T-helper 17 cell (primary cell): ENCODE data around the gene VWA8. TPM values are rescaled to one million over a fixed set of nuclear protein-coding genes. Genes with fewer than 3 reads are reported as not detected.

Experiments
- ATAC-seq: fragments of 150-1000 bp; cut with Tn5 transposase; 2 replicates; pipeline ENCODE4 v1.10.0; 2021; ENCODE audit warnings: mild to moderate bottlenecking, moderate library complexity
- DNase-seq, 3 donors: peaks; one replicate each; pipeline versions ENCODE4 v3.0.0 to v3.0.0-alpha.2; 2020 to 2021
- H3K9me3 ChIP-seq: one replicate; pipeline ENCODE4 v1.7.0; 2013; ENCODE audit warnings: low read length, mild to moderate bottlenecking; ENCODE audit not compliant: control insufficient read depth, poor library complexity, severe bottlenecking
- H3K27ac Mint-ChIP-seq: one replicate; pipeline ENCODE4 v1.8.0; 2022; ENCODE audit warnings: mild to moderate bottlenecking, moderate library complexity, mixed read lengths
- H3K27me3 Mint-ChIP-seq: one replicate; pipeline ENCODE4 v1.8.0; 2022; ENCODE audit warnings: mixed read lengths
- H3K36me3 Mint-ChIP-seq: one replicate; pipeline ENCODE4 v1.8.0; 2022; ENCODE audit warnings: low read depth, mixed read lengths
- H3K4me1 Mint-ChIP-seq: one replicate; pipeline ENCODE4 v1.8.0; 2022; ENCODE audit warnings: mild to moderate bottlenecking, mixed read lengths
- H3K4me3 Mint-ChIP-seq: one replicate; pipeline ENCODE4 v1.8.0; 2022; ENCODE audit warnings: mild to moderate bottlenecking, moderate library complexity, mixed read lengths
- total RNA-seq, 4 donors: library from RNA in 2 of 4; stranded (reverse) in 2 of 4; gene quantifications; one replicate each; pipeline ENCODE4 v1.2.3 and lab custom pipeline; 2022 to 2026

VWA8 gene
- total RNA-seq, 2 donors from 2014 or later = 21.5 to 23.0 TPM

GRCh38 chr13:41707194-41707821 lies 253.6 kb downstream of the VWA8 start:
- H3K27ac Mint-ChIP-seq = no peak overlapping the region
- ATAC-seq (no peak), DNase-seq (no peak)
- H3K4me1 Mint-ChIP-seq = peaks cover 3% of the 10 kb centered on the region
- peaks cover 2% of the 10 kb centered on the region for H3K36me3 Mint-ChIP-seq
- H3K9me3 ChIP-seq = no peaks in the 10 kb centered on the region
- H3K4me3 Mint-ChIP-seq = no peak overlapping the region
- H3K27me3 Mint-ChIP-seq = no peaks in the 10 kb centered on the region

- no peak for DNase-seq
- peaks cover 2% of the 10 kb centered on the region for H3K36me3 Mint-ChIP-seq
- no peak for ATAC-seq
- H3K4me3 Mint-ChIP-seq = no peak overlapping the region
- peaks cover 3% of the 10 kb centered on the region for H3K4me1 Mint-ChIP-seq
- H3K9me3 ChIP-seq = no peaks in the 10 kb centered on the region
- no peaks in the 10 kb centered on the region for H3K27me3 Mint-ChIP-seq
- H3K27ac Mint-ChIP-seq = no peak overlapping the region
These were observed 254.8 kb downstream of the VWA8 start for GRCh38 chr13:41706152-41706551.

DNA sequence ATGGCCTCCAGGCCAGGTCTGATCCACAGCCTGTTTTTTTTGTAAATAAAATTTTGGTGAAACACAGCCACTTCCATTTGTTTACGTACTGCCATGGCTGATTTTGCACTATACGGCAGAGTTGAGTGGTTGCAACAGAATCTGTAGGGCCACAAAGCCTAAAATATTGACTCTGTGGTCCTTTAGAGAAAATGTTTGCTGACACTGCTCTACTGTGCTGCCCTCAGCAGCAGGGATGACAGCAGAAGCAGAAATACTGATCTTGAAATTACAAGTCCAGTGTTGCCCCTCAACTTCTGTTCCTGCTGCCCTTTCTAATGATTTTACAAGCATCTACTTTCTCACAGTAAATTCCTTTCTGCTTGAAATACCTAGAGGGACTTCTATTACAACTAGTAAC lies 258.4 kb downstream of the VWA8 start:
- Mint-ChIP-seq H3K4me3 (no peak overlapping the region), H3K4me1 (peaks cover 2% of the 10 kb centered on the region), H3K27ac (no peak overlapping the region), H3K36me3 (peaks cover 12% of the 10 kb centered on the region), H3K27me3 (no peaks in the 10 kb centered on the region)
- DNase-seq = no peak
- H3K9me3 ChIP-seq = no peaks in the 10 kb centered on the region
- ATAC-seq = no peak

GRCh38 chr13:41701676-41702075 lies 259.2 kb downstream of the VWA8 start:
- peaks cover 17% of the 10 kb centered on the region for H3K36me3 Mint-ChIP-seq
- no peaks in the 10 kb centered on the region for H3K27me3 Mint-ChIP-seq
- H3K27ac Mint-ChIP-seq = no peak overlapping the region
- H3K4me3 Mint-ChIP-seq = no peak overlapping the region
- ATAC-seq = no peak
- no peaks in the 10 kb centered on the region for H3K9me3 ChIP-seq
- DNase-seq = no peak
- peaks cover 2% of the 10 kb centered on the region for H3K4me1 Mint-ChIP-seq

- Mint-ChIP-seq H3K36me3 (peaks cover 18% of the 10 kb centered on the region), H3K27me3 (no peaks in the 10 kb centered on the region), H3K4me1 (peaks cover 2% of the 10 kb centered on the region), H3K27ac (no peak overlapping the region), H3K4me3 (no peak overlapping the region)
- no peak for ATAC-seq
- no peak for DNase-seq
- no peaks in the 10 kb centered on the region for H3K9me3 ChIP-seq
These were observed 260.1 kb downstream of the VWA8 start for GRCh38 chr13:41700790-41701310.

- no peaks in the 10 kb centered on the region for H3K9me3 ChIP-seq
- Mint-ChIP-seq H3K4me3 (no peak overlapping the region), H3K27ac (no peak overlapping the region), H3K27me3 (no peaks in the 10 kb centered on the region), H3K4me1 (peaks cover 5% of the 10 kb centered on the region), H3K36me3 (peaks cover 21% of the 10 kb centered on the region)
- no peak for DNase-seq
- ATAC-seq = no peak
These were observed 261.1 kb downstream of the VWA8 start for GRCh38 chr13:41699759-41700158.

- peak overlapping the region; percentile 54 for H3K27ac Mint-ChIP-seq
- no peak overlapping the region for H3K4me3 Mint-ChIP-seq
- H3K27me3 Mint-ChIP-seq = no peaks in the 10 kb centered on the region
- DNase-seq (no peak), ATAC-seq (no peak)
- H3K9me3 ChIP-seq = no peaks in the 10 kb centered on the region
- peaks cover 19% of the 10 kb centered on the region for H3K36me3 Mint-ChIP-seq
- peaks cover 5% of the 10 kb centered on the region for H3K4me1 Mint-ChIP-seq
These were observed 263.3 kb downstream of the VWA8 start for GRCh38 chr13:41697578-41697977.

DNA sequence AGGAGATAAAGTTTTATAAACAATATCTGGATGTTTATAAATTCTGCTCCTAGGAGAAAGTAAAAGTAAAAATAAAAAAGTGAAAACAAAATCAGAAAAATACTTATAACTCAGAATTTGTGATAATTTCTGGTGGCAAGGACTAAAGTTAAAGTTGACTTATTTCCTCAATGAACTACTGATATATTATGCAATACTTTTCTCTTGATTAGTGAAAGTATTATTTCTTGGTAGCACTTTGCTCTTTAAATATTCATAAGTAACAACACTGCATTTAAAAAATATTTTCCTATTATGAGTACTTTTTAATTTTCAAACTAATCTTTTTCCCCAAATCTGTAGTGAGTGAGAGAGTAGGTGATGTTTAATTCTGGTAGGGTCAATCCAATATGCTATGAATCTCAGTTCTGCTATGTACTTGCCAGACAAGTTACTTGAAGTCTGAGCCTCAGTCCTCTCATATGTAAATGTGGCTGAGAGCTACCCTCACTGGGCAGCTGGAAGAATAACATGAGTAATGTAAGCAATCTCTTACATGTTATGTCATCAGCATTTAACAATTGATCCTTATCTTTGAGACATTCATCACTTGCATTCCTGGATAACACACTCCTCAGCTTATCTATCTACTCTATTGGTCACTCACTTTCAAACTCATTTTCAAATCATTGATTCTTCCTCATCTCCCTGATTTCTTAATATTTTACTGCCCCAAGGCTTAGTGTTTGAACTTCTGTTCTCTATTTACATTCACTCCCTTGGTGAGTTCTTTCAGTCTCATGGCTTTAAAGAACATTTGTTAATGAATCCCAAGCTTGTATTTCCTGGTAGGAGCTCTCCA lies 264.5 kb downstream of the VWA8 start:
- H3K9me3 ChIP-seq = no peaks in the 10 kb centered on the region
- H3K4me3 Mint-ChIP-seq = no peak overlapping the region
- no peaks in the 10 kb centered on the region for H3K27me3 Mint-ChIP-seq
- H3K4me1 Mint-ChIP-seq = peaks cover 5% of the 10 kb centered on the region
- no peak for ATAC-seq
- no peak for DNase-seq
- peaks cover 19% of the 10 kb centered on the region for H3K36me3 Mint-ChIP-seq
- H3K27ac Mint-ChIP-seq = peak overlapping the region; percentile 21

- Mint-ChIP-seq H3K4me1 (peaks cover 5% of the 10 kb centered on the region), H3K36me3 (peaks cover 22% of the 10 kb centered on the region), H3K27ac (no peak overlapping the region), H3K27me3 (no peaks in the 10 kb centered on the region), H3K4me3 (no peak overlapping the region)
- H3K9me3 ChIP-seq = no peaks in the 10 kb centered on the region
- no peak for DNase-seq
- ATAC-seq = no peak
These were observed 266.2 kb downstream of the VWA8 start for GRCh38 chr13:41694545-41695301.

DNA sequence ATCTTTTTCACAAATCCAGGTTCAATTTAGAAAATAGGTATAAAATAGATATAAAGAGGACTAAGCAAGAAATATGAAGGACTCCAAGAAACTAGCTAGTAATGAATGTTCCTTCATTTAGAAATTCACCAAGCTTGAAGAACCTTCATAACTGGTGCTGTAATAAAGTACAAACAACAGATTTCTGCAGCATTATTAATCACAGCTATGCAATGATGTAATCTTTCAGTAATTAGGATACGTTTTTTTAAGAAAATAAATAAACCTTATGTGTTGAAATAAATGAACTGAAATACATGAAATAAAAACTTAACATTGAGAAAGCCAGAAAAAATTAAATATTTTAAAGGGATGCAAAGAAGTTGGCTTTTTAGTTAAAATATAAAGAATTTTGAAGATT lies 267.5 kb downstream of the VWA8 start:
- DNase-seq (no peak), ATAC-seq (no peak)
- H3K9me3 ChIP-seq = no peaks in the 10 kb centered on the region
- no peak overlapping the region for H3K27ac Mint-ChIP-seq
- no peaks in the 10 kb centered on the region for H3K27me3 Mint-ChIP-seq
- H3K4me1 Mint-ChIP-seq = peaks cover 5% of the 10 kb centered on the region
- peaks cover 16% of the 10 kb centered on the region for H3K36me3 Mint-ChIP-seq
- H3K4me3 Mint-ChIP-seq = no peak overlapping the region

GRCh38 chr13:41691274-41691673 lies 269.6 kb downstream of the VWA8 start:
- no peak overlapping the region for H3K4me3 Mint-ChIP-seq
- DNase-seq (no peak), ATAC-seq (no peak)
- peaks cover 2% of the 10 kb centered on the region for H3K4me1 Mint-ChIP-seq
- no peak overlapping the region for H3K27ac Mint-ChIP-seq
- no peaks in the 10 kb centered on the region for H3K27me3 Mint-ChIP-seq
- H3K9me3 ChIP-seq = no peaks in the 10 kb centered on the region
- peaks cover 10% of the 10 kb centered on the region for H3K36me3 Mint-ChIP-seq

- DNase-seq (no peak), ATAC-seq (no peak)
- H3K27me3 Mint-ChIP-seq = no peaks in the 10 kb centered on the region
- H3K4me3 Mint-ChIP-seq = no peak overlapping the region
- no peaks in the 10 kb centered on the region for H3K9me3 ChIP-seq
- no peak overlapping the region for H3K27ac Mint-ChIP-seq
- H3K36me3 Mint-ChIP-seq = peaks cover 19% of the 10 kb centered on the region
- no peaks in the 10 kb centered on the region for H3K4me1 Mint-ChIP-seq
These were observed 278.1 kb downstream of the VWA8 start for GRCh38 chr13:41682766-41683165.

DNA sequence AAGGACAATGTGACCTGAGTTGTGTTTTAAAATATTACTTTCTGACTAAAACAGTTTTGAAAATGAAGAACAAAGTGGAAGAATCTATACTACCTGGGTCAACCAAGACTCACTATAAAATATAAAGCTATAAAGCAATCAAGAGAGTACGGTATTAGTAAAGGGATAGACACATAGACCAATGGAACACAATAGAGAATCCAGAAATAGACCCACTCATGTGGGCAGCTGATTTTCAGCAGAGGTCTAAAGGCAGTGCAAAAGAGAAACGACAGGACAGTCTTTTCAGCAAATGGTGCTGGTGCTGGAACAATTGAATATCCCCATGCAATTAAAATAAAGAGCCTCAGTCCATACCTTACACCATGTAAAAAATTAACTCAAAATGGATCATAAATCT lies 278.9 kb downstream of the VWA8 start:
- ATAC-seq = no peak
- Mint-ChIP-seq H3K4me1 (no peaks in the 10 kb centered on the region), H3K4me3 (no peak overlapping the region), H3K36me3 (peaks cover 20% of the 10 kb centered on the region), H3K27ac (no peak overlapping the region), H3K27me3 (no peaks in the 10 kb centered on the region)
- H3K9me3 ChIP-seq = no peaks in the 10 kb centered on the region
- no peak for DNase-seq
